K562 (cell line): Measurements from ENCODE around the gene PHLDB2. TPM values are rescaled to one million over a fixed set of nuclear protein-coding genes. Genes with fewer than 3 reads are reported as not detected.

Source experiments
- ATAC-seq: fragments of 200-7000 bp; cut with Tn5 transposase; 3 replicates; pipeline ENCODE4 v1.9.1; 2020; ENCODE audit warnings: moderate library complexity
- BruUV-seq: library from RNA; stranded (reverse); fragments of 400-500 nt; replicated peaks from 2 replicates; lab custom pipeline; 2021; lab: Mats Ljungman, UMichigan
- CTCF ChIA-PET: fragments of 300-600 bp; formaldehyde crosslinking; extraction: SDS; loops from one replicate; lab custom pipeline; 2021; ENCODE audit warnings: low intra/inter-chr PET ratio; lab: Yijun Ruan, JAX
- POLR2A ChIA-PET: fragments of 300-600, 350-650 bp; sonication (Branson Sonifier 250); formaldehyde crosslinking; extraction: SDS; loops from one replicate; lab custom pipeline; 2021; ENCODE audit warnings: antibody characterized with exemption, inconsistent platforms; lab: Yijun Ruan, JAX
- DNase-seq, 4 experiments: peaks; one replicate each; pipeline versions ENCODE4 v3.0.0 to v3.0.0-alpha.2; 2011 to 2018; ENCODE audit warnings: low spot score in 3 of 4, mixed read lengths in 3 of 4; ENCODE audit errors: extremely low read depth in 1 of 4
- FAIRE-seq: peaks from 2 replicates; lab custom pipeline; 2011; peaks lifted over from hg19 to GRCh38; lab: Jason Lieb, UNC
- H2AFZ ChIP-seq: 2 replicates; pipeline ENCODE4 v1.6.0; 2011; ENCODE audit warnings: low read depth, low read length, control low read depth, inconsistent platforms
- H3K27ac ChIP-seq: fragments of 200-600 bp; 3 replicates; pipeline ENCODE4 v1.8.0; 2011; ENCODE audit warnings: low read depth, mild to moderate bottlenecking, control low read depth, inconsistent platforms, low read length, moderate library complexity, mixed read lengths; ENCODE audit errors: extremely low read depth
- H3K27me3 ChIP-seq, 2 experiments: fragments of 300-600 bp in 1 of 2; 2 replicates in 1 of 2; 3 replicates in 1 of 2; pipeline versions ENCODE4 v1.6.0 to v1.8.0; 2011; ENCODE audit warnings: inconsistent platforms in 2 of 2, low read length in 2 of 2, mild to moderate bottlenecking in 1 of 2, mixed read lengths in 1 of 2, moderate library complexity in 1 of 2; ENCODE audit not compliant: control insufficient read depth in 2 of 2, insufficient read depth in 2 of 2
- H3K36me3 ChIP-seq: fragments of 300-600 bp; 3 replicates; pipeline ENCODE4 v1.8.0; 2011; ENCODE audit warnings: mild to moderate bottlenecking, low read length, inconsistent platforms; ENCODE audit not compliant: control insufficient read depth, insufficient read depth
- H3K4me1 ChIP-seq, 2 experiments: fragments of 200-600 bp in 1 of 2; replicated peaks in 1 of 2; 2 replicates in 1 of 2; 3 replicates in 1 of 2; pipeline versions ENCODE4 v1.5.1 to v1.8.0; 2011; ENCODE audit warnings: inconsistent platforms in 2 of 2, low read length in 2 of 2, mild to moderate bottlenecking in 1 of 2, mixed read lengths in 1 of 2, moderate library complexity in 1 of 2; ENCODE audit not compliant: control insufficient read depth in 2 of 2, insufficient read depth in 2 of 2
- H3K4me2 ChIP-seq: 2 replicates; pipeline ENCODE4 v1.6.1; 2011; ENCODE audit warnings: low read length, control low read depth, inconsistent platforms, mixed read lengths; ENCODE audit not compliant: insufficient read depth
- H3K4me3 ChIP-seq: fragments of 200-600 bp; sonication (generic), shearing (Covaris generic); 2 replicates; pipeline ENCODE4 v1.5.1; 2016; ENCODE audit warnings: control low read depth, inconsistent platforms
- H3K79me2 ChIP-seq: fragments of 200-600 bp; 3 replicates; pipeline ENCODE4 v1.8.0; 2011; ENCODE audit warnings: low read length, inconsistent platforms; ENCODE audit not compliant: control insufficient read depth, insufficient read depth
- H3K9ac ChIP-seq, 2 experiments: 2 replicates each; pipeline versions ENCODE4 v1.6.0 to v1.6.1; 2011; ENCODE audit warnings: low read depth in 2 of 2, low read length in 2 of 2, control low read depth in 1 of 2, inconsistent platforms in 1 of 2, mild to moderate bottlenecking in 1 of 2, mixed read lengths in 1 of 2; ENCODE audit not compliant: insufficient read depth in 1 of 2
- H3K9me1 ChIP-seq: one replicate; pipeline ENCODE4 v1.6.0; 2011; ENCODE audit warnings: inconsistent platforms, mild to moderate bottlenecking, low read length, moderate library complexity; ENCODE audit not compliant: control insufficient read depth, insufficient read depth
- H3K9me3 ChIP-seq: replicated peaks from 2 replicates; pipeline ENCODE4 v1.5.1; 2011; ENCODE audit warnings: low read depth, low read length, inconsistent platforms; ENCODE audit not compliant: control insufficient read depth, insufficient read depth
- H4K20me1 ChIP-seq: replicated peaks from 2 replicates; pipeline ENCODE4 v1.6.1; 2011; ENCODE audit warnings: low read length, inconsistent platforms, mixed read lengths; ENCODE audit not compliant: control insufficient read depth, insufficient read depth
- EHMT2 ChIP-seq: fragments of 450-650 bp; IDR thresholded peaks from 2 replicates; pipeline ENCODE4 v1.6.1; 2018; ENCODE audit warnings: antibody characterized with exemption
- FOXJ3 ChIP-seq: sonication (generic); formaldehyde crosslinking; IDR thresholded peaks from 2 replicates; pipeline ENCODE4 v1.4.0; 2020; ENCODE audit warnings: mild to moderate bottlenecking, missing genetic modification reagents
- GATAD2B ChIP-seq: fragments of 450-650 bp; IDR thresholded peaks from 2 replicates; pipeline ENCODE4 v1.6.1; 2017; ENCODE audit warnings: mild to moderate bottlenecking, borderline replicate concordance
- HSF4 ChIP-seq: fragments of 250-450 bp; sonication (Bioruptor Pico); IDR thresholded peaks from 2 replicates; pipeline ENCODE4 v2.1.2; 2022; ENCODE audit warnings: mild to moderate bottlenecking, moderate library complexity, borderline replicate concordance
- MCM7 ChIP-seq, 2 experiments: fragments of 450-650 bp; IDR thresholded peaks; 2 replicates each; pipeline ENCODE4 v1.6.1; 2016 to 2018
- NR0B1 ChIP-seq: fragments of 450-650 bp; IDR thresholded peaks from one replicate; pipeline ENCODE4 v1.6.1; 2018; ENCODE audit warnings: mild to moderate bottlenecking, moderate library complexity; ENCODE audit not compliant: partially characterized antibody
- RUNX1 ChIP-seq: sonication (generic); IDR thresholded peaks from 2 replicates; pipeline ENCODE4 v1.6.1; 2016; ENCODE audit warnings: antibody characterized with exemption, low read depth
- TEAD1 ChIP-seq, 2 experiments: fragments of 450-650 bp in 1 of 2; sonication (generic) in 1 of 2; formaldehyde crosslinking; IDR thresholded peaks; 2 replicates each; pipeline versions ENCODE4 v1.4.0 to v1.8.0; 2020 to 2022; ENCODE audit warnings: mild to moderate bottlenecking in 2 of 2, missing genetic modification reagents in 1 of 2
- TSC22D4 ChIP-seq: fragments of 450-650 bp; IDR thresholded peaks from 2 replicates; pipeline ENCODE4 v1.6.1; 2016; ENCODE audit warnings: missing genetic modification characterization, missing biosample characterization, control low read depth
- WGBS: fragments of 100-300 bp; shearing (Covaris generic); methylation state at CpG from one replicate; pipeline ENCODE4 v1.1.6; 2016; ENCODE audit warnings: low coverage, mixed read lengths; ENCODE audit not compliant: insufficient coverage; ENCODE audit errors: missing lambda C conversion rate; 5-methylcytosine and 5-hydroxymethylcytosine counted together
- in situ Hi-C: fragments of 300-500 bp; cut with MboI; formaldehyde crosslinking; loops from 4 replicates; pipeline ENCODE4 v1.15.0; 2018; ENCODE audit warnings: inconsistent platforms, mixed read lengths
- intact Hi-C: fragments of 100-400 bp; cut with micrococcal nuclease; formaldehyde crosslinking; loops from 2 replicates; pipeline ENCODE4 v1.14.2; 2022
- polyA plus RNA-seq, 8 experiments: library from polyadenylated mRNA; depleted of rRNA in 4 of 8; stranded (reverse) in 5 of 8; unstranded in 3 of 8; fragments of >200 nt; fragmentation: Nextera tagmentation in 2 of 8; fragmentation: Illumina TruSeq in 1 of 8; extraction: Ambion mirVana in 2 of 8; extraction: Trizol in 1 of 8; gene quantifications; 2 replicates each; pipeline versions ENCODE4 v1.2.1 to v1.2.3, GENCODE V29; 2011 to 2014; ENCODE audit warnings: inconsistent platforms in 1 of 8, missing spikeins in 1 of 8
- total RNA-seq, 7 experiments: library from RNA; depleted of rRNA in 6 of 7; stranded (reverse); fragments of >200 nt in 6 of 7; fragmentation: Illumina TruSeq in 2 of 7; extraction: Trizol in 2 of 7; gene quantifications; 2 replicates each; pipeline versions ENCODE4 v1.2.1 to v1.2.3, GENCODE V29; 2011 to 2021; ENCODE audit warnings: low replicate concordance in 1 of 7

The PHLDB2 gene
- total and polyA plus RNA-seq, 9 of the 15 experiments (the other 6 are each of a cell fraction or from before 2014, with no cell fraction given) = 0.04 TPM; not detected in 8

DNA sequence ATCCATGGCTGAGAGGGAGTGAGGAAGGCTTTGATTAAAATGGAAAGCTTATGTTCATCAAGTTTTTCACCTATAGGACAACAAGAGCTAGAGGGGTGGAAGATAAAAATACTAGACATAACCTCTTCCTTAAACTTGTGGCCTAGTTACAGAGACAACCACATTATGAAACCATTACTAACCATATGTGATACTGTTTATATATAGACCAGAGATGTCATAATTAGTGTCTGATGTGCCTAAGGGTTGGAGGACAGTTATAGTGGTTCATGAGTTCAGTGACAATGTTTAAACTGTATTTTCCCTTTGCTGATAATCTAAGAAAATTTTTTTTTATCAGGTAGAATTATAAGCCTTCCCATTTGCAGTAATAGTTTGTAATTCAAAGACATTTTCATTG lies 23.7 kb downstream of the PHLDB2 start:
- CTCF ChIA-PET = no interaction called here
- BruUV-seq = no TSS peak
- no peak overlapping the region for H3K4me3 ChIP-seq
- no peaks in the 10 kb centered on the region for H3K9me3 ChIP-seq
- FAIRE-seq = no peak
- H3K36me3 ChIP-seq = no peaks in the 10 kb centered on the region
- H2AFZ ChIP-seq = no peak overlapping the region
- no peak overlapping the region for H3K27ac ChIP-seq
- intact Hi-C loops = no loop called here
- H3K9me1 ChIP-seq = no peaks in the 10 kb centered on the region
- H4K20me1 ChIP-seq = no peaks in the 10 kb centered on the region
- H3K4me1 ChIP-seq = no peaks in the 10 kb centered on the region
- in situ Hi-C loops = no loop called here
- no peak for DNase-seq
- TF ChIP-seq GATAD2B = no peak
- no peak for TF ChIP-seq TSC22D4
- TF ChIP-seq TEAD1 (CRISPR knock-in tag; IDR thresholded peaks at IDR 0.05) = no peak
- no peak for TF ChIP-seq FOXJ3 (CRISPR knock-in tag)
- no peak for TF ChIP-seq HSF4 (CRISPR knock-in tag)
- no peak overlapping the region for H3K9ac ChIP-seq
- no peak overlapping the region for H3K4me2 ChIP-seq
- H3K79me2 ChIP-seq = no peaks in the 10 kb centered on the region
- no peaks in the 10 kb centered on the region for H3K27me3 ChIP-seq
- ATAC-seq = no peak
- POLR2A ChIA-PET = no interaction called here

DNA sequence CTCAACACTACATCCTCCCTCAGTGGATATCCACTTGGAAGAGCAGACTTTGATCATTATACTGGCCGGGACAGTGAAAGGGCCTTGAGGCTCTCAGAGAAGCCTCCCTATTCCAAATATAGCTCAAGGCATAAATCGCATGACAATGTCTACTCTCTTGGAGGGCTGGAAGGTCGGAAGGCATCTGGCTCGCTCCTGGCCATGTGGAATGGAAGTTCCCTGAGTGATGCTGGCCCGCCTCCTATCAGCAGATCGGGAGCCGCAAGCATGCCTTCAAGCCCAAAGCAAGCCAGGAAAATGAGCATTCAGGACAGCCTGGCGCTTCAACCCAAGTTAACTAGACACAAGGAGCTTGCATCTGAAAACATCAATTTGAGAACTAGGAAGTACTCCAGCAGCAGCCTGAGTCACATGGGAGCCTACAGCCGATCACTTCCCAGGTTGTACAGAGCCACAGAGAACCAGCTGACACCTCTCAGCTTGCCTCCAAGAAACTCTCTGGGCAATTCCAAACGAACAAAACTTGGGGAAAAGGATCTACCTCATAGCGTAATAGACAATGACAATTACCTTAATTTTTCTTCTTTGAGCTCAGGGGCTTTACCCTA lies 25.4 kb downstream of the PHLDB2 start:
- DNase-seq (no peak), ATAC-seq (no peak), FAIRE-seq (no peak)
- no peaks in the 10 kb centered on the region for H3K9me1 ChIP-seq
- H3K27me3 ChIP-seq = no peaks in the 10 kb centered on the region
- in situ Hi-C loops (no loop called here), intact Hi-C loops (no loop called here)
- H3K79me2 ChIP-seq = no peaks in the 10 kb centered on the region
- H3K36me3 ChIP-seq = no peaks in the 10 kb centered on the region
- H3K9me3 ChIP-seq = no peaks in the 10 kb centered on the region
- TF ChIP-seq NR0B1 (no peak), EHMT2 (no peak), RUNX1 (no peak), MCM7 (IDR thresholded peaks at IDR 0.05) (no peak)
- no TSS peak for BruUV-seq
- no peak overlapping the region for H3K27ac ChIP-seq
- ChIA-PET POLR2A (no interaction called here), CTCF (no interaction called here)
- no peaks in the 10 kb centered on the region for H3K4me1 ChIP-seq
- no peaks in the 10 kb centered on the region for H4K20me1 ChIP-seq
- WGBS = 1% methylated on average over 11 of the region's 11 CpGs
- H2AFZ ChIP-seq = no peak overlapping the region
- no peak overlapping the region for H3K4me3 ChIP-seq
- H3K9ac ChIP-seq = no peak overlapping the region
- no peak overlapping the region for H3K4me2 ChIP-seq
